ENCODE measurements around the gene MAGEA4.

- TF ChIP-seq, protein P1, sequence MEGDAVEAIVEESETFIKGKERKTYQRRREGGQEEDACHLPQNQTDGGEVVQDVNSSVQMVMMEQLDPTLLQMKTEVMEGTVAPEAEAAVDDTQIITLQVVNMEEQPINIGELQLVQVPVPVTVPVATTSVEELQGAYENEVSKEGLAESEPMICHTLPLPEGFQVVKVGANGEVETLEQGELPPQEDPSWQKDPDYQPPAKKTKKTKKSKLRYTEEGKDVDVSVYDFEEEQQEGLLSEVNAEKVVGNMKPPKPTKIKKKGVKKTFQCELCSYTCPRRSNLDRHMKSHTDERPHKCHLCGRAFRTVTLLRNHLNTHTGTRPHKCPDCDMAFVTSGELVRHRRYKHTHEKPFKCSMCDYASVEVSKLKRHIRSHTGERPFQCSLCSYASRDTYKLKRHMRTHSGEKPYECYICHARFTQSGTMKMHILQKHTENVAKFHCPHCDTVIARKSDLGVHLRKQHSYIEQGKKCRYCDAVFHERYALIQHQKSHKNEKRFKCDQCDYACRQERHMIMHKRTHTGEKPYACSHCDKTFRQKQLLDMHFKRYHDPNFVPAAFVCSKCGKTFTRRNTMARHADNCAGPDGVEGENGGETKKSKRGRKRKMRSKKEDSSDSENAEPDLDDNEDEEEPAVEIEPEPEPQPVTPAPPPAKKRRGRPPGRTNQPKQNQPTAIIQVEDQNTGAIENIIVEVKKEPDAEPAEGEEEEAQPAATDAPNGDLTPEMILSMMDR (IDR thresholded peaks at IDR 0.05 in 8 of 11, conservative IDR thresholded peaks at IDR 0.05 in 3 of 11): no peak
- TF ChIP-seq POLR2A (IDR thresholded peaks at IDR 0.05): no peak
- no peak for TF ChIP-seq POLR2AphosphoS5 (IDR thresholded peaks at IDR 0.05)
Observed at GRCh38 chrX:151921292-151921691, 8.6 kb downstream of the MAGEA4 start.
